Hematopoietic multipotent progenitor cell treated with erythropoietin and hydrocortisone succinate and interleukin-3 and kit ligand, for 15 days (in vitro differentiated cells): ENCODE data around the gene DICER1.
A peak's percentile ranks its signal among the peaks of the same experiment; 100 is the strongest.
"Not testable (repeated sequence)": the region's sequence is repeated elsewhere in the genome, so short reads cannot be mapped to it uniquely, and the experiment has no call there.

Experiments
- DNase-seq: peaks from one replicate; pipeline ENCODE4 v3.0.0-alpha.2; 2015; ENCODE audit warnings: low spot score

Gene DICER1

DNA sequence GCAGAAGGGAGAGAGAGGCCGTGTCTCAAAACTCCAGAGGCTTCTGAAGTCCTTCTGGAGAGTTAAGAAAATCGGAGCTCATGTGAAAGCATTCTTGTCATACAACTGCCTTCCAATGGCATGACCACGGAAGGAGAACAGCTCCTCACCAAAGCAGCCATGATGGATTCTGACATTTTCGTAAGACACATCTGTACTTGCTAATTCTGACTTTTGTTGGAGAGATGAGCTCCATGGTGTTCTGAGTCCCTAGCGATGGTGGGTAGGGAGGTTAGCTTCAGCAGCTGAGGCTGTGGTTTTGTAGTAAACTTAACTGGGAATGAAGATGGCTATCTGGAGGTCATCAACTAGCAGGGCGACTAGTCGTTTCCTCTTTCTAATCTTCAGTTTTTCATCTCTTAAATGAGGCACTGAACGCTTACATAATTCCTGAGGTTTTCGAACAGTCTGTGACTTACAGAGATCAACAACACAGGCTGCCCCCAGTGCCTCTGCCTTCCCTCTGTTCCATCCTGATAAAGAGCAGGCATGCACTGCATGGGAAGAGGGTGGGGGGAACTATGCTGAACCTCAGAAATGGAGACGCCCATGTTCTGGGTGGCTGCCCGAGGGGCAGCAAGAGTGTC is 28.6 kb upstream of the DICER1 start:
- DNase-seq, result peak; percentile 7

DNA sequence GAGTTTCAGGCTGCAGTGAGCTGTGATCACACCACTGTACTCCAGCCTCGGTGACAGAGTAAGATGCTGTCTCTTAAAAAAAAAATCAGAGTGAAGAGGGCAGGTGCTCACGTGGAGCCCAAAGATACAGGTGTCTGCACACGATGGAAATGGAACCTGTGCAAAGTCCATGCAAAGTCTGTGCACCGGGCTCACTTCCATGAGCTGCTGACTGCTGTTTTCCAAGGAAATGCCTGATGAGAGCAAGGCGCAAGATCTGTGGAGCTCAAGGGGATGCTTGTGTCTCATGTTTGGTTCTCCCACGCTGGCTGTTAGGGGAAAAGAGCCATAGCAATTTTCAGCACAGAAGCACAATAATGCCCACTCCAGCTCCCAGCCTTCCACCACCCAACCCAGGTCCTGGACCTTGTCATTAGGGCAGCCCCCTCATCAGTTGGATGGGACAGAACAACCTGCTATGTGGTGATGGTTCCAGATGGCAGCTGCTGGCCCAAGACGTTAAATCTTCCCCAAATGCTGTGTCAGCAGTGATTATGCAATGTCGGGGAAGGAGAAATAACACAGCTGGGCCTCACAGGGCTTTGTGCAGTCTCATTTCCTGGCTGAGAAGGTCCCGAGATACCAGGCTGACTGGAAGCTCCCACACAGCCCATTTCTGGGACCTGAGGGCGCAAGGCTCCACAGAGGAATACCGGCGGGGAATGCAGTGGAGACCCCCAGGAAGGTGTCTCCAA is 27.9 kb upstream of the DICER1 start:
- DNase-seq, result no peak

GRCh38 chr14:95184413-95184790 is 27.1 kb upstream of the DICER1 start:
- no peak for DNase-seq

DNA sequence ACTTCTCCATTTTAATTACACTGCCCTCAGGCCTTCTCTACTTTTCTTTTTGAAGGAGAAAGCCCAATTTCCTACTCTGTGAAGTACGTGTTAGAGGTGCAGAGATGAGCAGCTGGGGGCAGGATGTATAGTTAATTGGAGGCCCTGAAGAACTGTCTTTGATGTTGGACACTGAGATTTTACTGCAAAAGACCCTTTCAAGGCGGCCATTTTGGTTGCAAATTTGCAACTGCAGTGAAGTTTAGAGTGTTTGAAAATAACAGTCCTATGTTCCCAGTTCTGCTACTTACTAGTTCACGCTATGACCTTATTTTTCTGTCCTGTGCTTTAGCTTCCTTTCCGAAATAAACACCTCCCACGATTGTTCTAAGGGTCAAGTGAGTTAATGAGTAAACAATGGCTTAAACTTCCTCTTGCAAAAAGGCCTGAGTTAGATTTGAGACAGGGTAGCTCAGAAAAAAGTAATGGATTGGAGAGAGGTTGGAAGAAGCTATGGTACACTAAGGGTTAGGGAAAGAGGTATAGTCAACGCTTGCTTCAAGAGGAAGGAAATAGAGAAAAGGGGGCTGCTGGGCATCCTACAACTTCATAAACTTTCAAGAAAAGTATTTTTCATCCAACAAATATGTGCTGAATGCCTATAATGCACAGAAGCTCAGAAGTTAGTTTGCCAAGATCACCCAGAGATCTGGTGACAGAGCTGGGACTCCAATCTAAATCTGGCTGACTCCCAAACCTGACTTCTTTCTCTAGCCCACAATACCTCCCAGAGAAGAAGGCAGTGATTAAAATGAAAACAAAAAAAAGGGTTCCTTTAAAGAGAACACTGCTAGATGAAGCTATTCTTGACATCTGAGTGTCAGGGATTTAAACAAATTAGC is 26.4 kb upstream of the DICER1 start:
- DNase-seq, result no peak

DNA sequence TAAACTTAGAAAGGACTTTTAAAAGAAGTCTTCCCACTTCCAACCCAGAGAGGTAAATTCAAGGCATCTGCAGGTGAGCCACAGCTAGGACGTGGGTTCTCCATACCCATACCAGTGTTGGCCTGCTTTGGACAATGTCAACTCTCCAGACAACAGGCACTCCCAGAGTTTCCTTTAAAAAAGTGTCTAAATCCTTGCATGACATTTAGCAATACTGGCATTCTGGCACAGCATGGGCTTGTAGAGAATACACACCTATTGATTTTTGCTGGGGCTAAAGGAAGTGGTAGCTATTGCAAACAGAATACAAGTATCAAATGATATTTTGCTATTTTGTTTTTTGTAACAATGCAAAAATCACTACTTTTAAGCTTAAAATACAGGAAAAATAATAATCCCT is 25.8 kb upstream of the DICER1 start:
- no peak for DNase-seq

- DNase-seq, result no peak
These were observed 25.1 kb upstream of the DICER1 start for GRCh38 chr14:95182379-95182778.

DNA sequence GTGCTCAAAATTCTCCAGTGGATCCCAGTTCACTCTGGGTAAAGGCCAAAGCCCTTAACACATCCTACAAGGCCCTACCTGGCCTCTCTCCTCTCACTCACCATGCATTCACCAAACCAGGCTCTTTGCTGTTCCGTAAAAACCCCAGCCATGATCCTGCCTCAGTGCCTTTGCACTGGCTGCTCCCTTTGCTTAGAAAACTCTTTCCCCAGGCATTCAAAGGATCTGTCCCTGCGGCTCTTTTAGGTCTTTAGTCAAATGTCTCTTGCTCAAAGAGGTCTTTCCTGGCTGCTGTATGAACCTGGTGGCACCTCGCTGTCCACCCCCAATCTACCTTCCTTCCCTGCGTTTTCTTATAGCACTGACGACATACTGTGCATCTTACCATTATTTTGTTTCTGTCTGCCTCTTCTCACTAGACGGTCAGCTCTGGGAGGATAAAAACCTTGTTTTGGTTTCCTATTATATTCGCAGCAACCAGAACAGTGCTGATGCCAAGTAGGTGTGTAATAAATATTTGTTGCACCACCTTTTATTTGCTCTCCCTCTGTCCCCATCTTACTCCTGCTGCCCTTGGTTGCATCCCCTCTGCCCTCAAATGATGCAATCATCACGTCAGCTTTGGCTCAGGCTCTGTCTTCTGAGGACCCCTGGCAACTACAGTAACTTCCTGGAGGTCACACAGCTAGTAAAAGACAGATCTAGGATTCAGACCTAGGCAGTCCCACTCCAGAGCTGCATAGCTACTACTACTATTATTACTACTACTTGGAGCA is 23.8 kb upstream of the DICER1 start:
- no peak for DNase-seq

GRCh38 chr14:95175670-95176069 is 18.3 kb upstream of the DICER1 start:
- DNase-seq, result not testable (repeated sequence)

GRCh38 chr14:95174184-95174792 is 17.0 kb upstream of the DICER1 start:
- no peak for DNase-seq

DNA sequence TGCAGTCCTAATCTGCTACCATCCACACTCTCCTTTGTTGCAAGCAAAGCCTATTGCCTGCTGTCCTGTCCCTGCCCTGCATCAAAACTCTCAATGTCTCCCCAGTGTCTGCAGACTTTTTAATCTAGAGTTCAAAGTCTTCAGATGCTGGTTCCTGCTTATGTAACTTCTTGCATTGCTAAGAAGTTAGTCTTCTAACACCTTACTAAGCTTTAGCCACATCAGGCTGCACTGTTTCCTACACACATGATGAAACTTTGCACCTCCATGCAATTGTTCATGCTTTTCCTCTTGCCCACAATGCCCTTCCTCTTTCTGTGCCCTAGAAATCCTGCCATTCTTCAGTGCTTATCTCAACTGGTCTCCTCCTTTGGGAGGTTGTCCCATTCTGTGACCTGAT is 16.2 kb upstream of the DICER1 start:
- DNase-seq, result no peak

DNA sequence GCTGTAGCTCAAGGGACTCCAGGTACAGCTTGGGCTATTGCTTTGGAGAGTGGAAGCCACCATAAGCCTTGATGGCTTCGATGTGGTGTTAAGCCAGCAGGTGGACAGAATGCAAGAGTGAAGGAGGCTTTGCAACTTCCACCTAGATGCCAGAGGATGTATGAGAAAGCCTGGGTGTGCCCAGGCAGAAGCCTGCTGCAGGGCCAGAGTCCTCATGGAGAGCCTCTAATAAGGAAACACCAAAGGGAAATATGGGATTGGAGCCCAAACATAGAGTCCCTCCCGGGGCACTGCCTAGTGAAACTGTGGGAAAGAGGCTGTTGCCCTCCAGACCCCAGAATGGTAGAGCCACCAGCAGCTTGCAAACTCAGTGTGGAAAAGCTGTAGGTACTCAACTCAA is 9.8 kb upstream of the DICER1 start:
- DNase-seq, result no peak

- DNase-seq, result no peak
These were observed 8.2 kb upstream of the DICER1 start for GRCh38 chr14:95165517-95165916.

GRCh38 chr14:95164506-95164905 is 7.2 kb upstream of the DICER1 start:
- DNase-seq, result no peak

GRCh38 chr14:95163666-95164065 is 6.3 kb upstream of the DICER1 start:
- no peak for DNase-seq

GRCh38 chr14:95163132-95163531 is 5.8 kb upstream of the DICER1 start:
- DNase-seq, result no peak

DNA sequence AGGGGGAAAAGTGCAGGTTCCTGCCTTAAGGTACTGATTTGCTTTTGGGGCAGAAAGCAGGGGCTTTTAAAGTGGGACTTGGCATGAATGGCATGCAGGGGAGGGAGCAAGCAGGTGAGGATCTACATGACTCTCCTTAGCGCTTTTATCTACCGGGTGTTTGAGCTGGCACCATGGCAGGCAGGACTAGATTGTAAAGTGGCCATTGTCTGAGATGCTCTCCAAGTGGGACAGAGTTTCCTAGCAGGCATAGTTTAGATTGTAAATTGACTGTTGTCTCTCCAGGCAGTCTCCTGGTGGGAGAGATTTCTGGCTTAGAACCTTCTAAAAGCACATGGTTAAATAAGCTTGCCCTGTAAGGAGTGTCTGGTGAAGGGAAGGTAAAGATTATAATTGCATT is 5.3 kb upstream of the DICER1 start:
- no peak for DNase-seq

DNA sequence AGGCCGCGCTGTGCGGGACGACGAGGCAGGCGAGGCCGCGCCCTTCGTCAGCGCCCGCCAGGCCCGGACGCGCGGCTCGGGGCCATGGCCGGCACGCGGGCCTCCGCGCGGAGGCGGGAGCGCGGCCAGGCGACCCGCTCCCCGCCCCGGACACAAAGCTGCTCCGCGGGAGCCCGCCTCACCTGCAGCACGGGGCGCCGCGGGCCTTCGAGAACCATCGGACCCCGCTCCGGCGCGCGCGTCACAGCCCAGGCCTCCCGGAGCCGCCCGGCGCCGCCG is 342 bp downstream of the DICER1 start:
- no peak for DNase-seq

- DNase-seq, result no peak
These were observed 925 bp downstream of the DICER1 start for GRCh38 chr14:95156161-95157047.

DNA sequence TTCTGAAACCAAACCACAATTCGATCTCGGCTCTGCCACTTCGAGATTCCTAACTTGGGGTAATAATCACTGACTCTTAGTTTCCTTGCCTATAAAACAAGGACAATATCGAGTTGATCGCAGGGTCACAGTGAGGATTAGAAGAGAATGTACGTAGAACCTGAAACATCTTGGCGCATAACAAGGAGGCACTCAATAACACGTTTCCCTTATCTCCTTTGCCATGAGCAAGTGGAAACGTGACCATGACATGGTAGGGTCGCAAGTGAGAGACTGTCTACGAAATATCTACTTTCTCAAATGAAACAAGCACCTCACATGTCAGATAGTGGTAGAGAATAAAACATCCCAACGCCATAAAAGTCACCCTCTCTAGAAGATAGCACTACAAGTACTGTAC is 2.3 kb downstream of the DICER1 start:
- DNase-seq, result peak; percentile 16

DNA sequence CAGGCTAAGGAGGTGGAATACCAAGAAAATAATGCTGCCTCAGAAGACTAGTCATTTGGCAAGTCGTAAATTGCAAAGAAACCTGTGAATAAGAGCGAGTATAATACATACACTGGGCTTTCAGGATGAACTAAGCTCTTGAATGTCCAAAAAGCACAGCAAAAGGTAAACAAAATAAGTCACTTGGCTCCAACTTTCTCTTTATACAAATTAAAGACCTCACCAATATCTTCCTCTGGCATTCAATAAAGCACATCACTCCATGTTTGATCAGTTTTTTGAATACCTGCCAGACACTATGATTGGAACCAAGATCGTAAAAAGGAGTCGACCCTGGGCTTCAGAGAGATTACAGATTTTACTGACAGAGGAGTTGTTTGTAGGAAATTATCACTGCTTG is 3.5 kb downstream of the DICER1 start:
- no peak for DNase-seq

GRCh38 chr14:95151561-95151960 is 5.8 kb downstream of the DICER1 start:
- no peak for DNase-seq
